HepG2 (cell line): ENCODE data around the gene ZMYND8. TPM values are rescaled to one million over a fixed set of nuclear protein-coding genes. Genes with fewer than 3 reads are reported as not detected.
A peak's percentile ranks its signal among the peaks of the same experiment; 100 is the strongest.

Source experiments
- ATF7-NPFF ChIP-seq: sonication (generic); formaldehyde crosslinking; IDR thresholded peaks from 2 replicates; pipeline ENCODE4 v1.8.1; 2023; ENCODE audit warnings: mild to moderate bottlenecking, low read depth, missing genetic modification reagents, moderate library complexity
- CSRNP2 ChIP-seq: sonication (generic); formaldehyde crosslinking; conservative IDR thresholded peaks from 2 replicates; pipeline ENCODE4 v1.8.0; 2022; ENCODE audit warnings: low read depth, missing genetic modification reagents
- KDM2A ChIP-seq: sonication (generic); formaldehyde crosslinking; IDR thresholded peaks from 2 replicates; pipeline ENCODE4 v1.4.0; 2020; ENCODE audit warnings: low read depth, missing genetic modification reagents, borderline replicate concordance
- MYPOP ChIP-seq: sonication (generic); formaldehyde crosslinking; IDR thresholded peaks from 2 replicates; pipeline ENCODE4 v1.8.1; 2023; ENCODE audit warnings: mild to moderate bottlenecking, moderate library complexity, missing genetic modification reagents
- SMAD3 ChIP-seq: sonication (generic); formaldehyde crosslinking; IDR thresholded peaks from 2 replicates; pipeline ENCODE4 v1.4.0; 2020; ENCODE audit warnings: missing genetic modification reagents
- SSRP1 ChIP-seq: IDR thresholded peaks from 2 replicates; pipeline ENCODE4 v1.6.1; 2016; ENCODE audit warnings: control low read depth
- YY1 ChIP-seq: IDR thresholded peaks from 2 replicates; pipeline ENCODE4 v1.6.1; 2011; ENCODE audit warnings: low read length, low read depth, moderate library complexity, mild to moderate bottlenecking; ENCODE audit not compliant: insufficient read depth, insufficient replicate concordance
- ZKSCAN8 ChIP-seq: IDR thresholded peaks from 2 replicates; pipeline ENCODE4 v1.6.1; 2016; ENCODE audit warnings: borderline replicate concordance, missing genetic modification reagents, missing compliant biosample characterization
- ZNF10 ChIP-seq: sonication (generic); formaldehyde crosslinking; IDR thresholded peaks from 2 replicates; pipeline ENCODE4 v1.4.0; 2020; ENCODE audit warnings: mild to moderate bottlenecking, low read depth, missing genetic modification reagents, borderline replicate concordance
- ZNF274 ChIP-seq: sonication (generic); formaldehyde crosslinking; IDR thresholded peaks from 2 replicates; pipeline ENCODE4 v1.5.1; 2020; ENCODE audit warnings: mild to moderate bottlenecking, missing genetic modification reagents
- polyA plus RNA-seq, 8 experiments: library from polyadenylated mRNA; depleted of rRNA in 3 of 8; stranded (reverse) in 7 of 8; unstranded in 1 of 8; fragments of >200 nt; fragmentation: Illumina TruSeq in 4 of 8; extraction: Trizol in 4 of 8; gene quantifications; 2 replicates each; pipeline versions ENCODE4 v1.2.1 to v1.2.3, GENCODE V29; 2011 to 2016; ENCODE audit warnings: low read depth in 4 of 8, missing spikeins in 1 of 8, mixed read lengths in 1 of 8; ENCODE audit not compliant: insufficient read depth in 1 of 8
- total RNA-seq, 5 experiments: library from RNA; depleted of rRNA; stranded (reverse); fragments of >200 nt; fragmentation: Illumina TruSeq; extraction: Trizol; gene quantifications; 2 replicates each; pipeline ENCODE4 v1.2.3, GENCODE V29; 2016; ENCODE audit warnings: low read depth in 1 of 5

ZMYND8 gene
- total and polyA plus RNA-seq, 2 of the 13 experiments (the other 11 are each of a cell fraction or from before 2014, with no cell fraction given), result 53.9 to 84.7 TPM

- no peak for TF ChIP-seq ZKSCAN8 (CRISPR knock-in tag)
- TF ChIP-seq MYPOP (CRISPR knock-in tag), result no peak
- peak; percentile 83; the same call in 1 of the 2 replicates for TF ChIP-seq SSRP1 (CRISPR knock-in tag)
- TF ChIP-seq SMAD3 (CRISPR knock-in tag), result no peak
- TF ChIP-seq YY1, result peak; percentile 43
- peak; percentile 24; the same call in 1 of the 2 replicates for TF ChIP-seq KDM2A (CRISPR knock-in tag)
- TF ChIP-seq ZNF274, result no peak
- no peak for TF ChIP-seq ZNF10
- TF ChIP-seq CSRNP2 (CRISPR knock-in tag), result no peak
- peak; percentile 49; the same call in 1 of the 2 replicates for TF ChIP-seq ATF7-NPFF
Observed at GRCh38 chr20:47352332-47353238, 3.9 kb downstream of the ZMYND8 start (continued).
